GM13977 (cell line): Measurements from ENCODE around the gene BCL2L14.
"Not testable (repeated sequence)": the region's sequence is repeated elsewhere in the genome, so short reads cannot be mapped to it uniquely, and the experiment has no call there.

Experiments used
- DNase-seq: peaks from one replicate; pipeline ENCODE4 v3.0.0; 2012; ENCODE audit warnings: low spot score
- in situ Hi-C: fragments of 300-500 bp; cut with MboI; formaldehyde crosslinking; loops from one replicate; pipeline ENCODE4 v1.12.0; 2022; ENCODE audit warnings: low sequenced_read_pairs, low pct_unique_long_range_greater_than_20kb, mixed read lengths, inconsistent platforms; ENCODE audit not compliant: unreplicated experiment
- TF ChIP-seq, protein P1 (sequence below): IDR thresholded peaks from 2 replicates; pipeline ENCODE4 v1.5.1; 2012; ENCODE audit warnings: mild to moderate bottlenecking, control low read depth; ENCODE audit not compliant: insufficient read depth; ENCODE audit errors: extremely low read depth, missing control alignments

BCL2L14 gene

DNA sequence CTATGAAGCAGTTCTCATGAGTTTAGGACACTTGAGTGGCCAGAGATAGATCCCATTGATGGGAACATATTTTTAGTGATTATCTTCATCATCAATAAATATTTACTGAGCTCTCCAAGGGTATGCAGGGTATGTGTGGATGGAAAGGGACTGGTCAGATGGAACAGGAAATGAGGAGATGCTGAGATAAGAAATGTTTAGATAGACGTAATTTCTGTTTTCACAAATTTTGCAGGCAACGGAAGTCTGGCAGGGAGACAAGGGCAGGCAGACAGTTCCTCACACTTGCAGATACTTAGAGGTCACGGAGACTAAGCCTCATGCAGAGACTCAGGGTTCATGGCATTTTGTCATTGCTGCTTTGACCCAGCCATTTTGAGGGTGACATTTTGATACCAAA, 24.3 kb downstream of the BCL2L14 start:
- in situ Hi-C loops: no loop called here

GRCh38 chr12:12097891-12098690, 27.4 kb downstream of the BCL2L14 start:
- no peak for DNase-seq
- TF ChIP-seq, protein P1, sequence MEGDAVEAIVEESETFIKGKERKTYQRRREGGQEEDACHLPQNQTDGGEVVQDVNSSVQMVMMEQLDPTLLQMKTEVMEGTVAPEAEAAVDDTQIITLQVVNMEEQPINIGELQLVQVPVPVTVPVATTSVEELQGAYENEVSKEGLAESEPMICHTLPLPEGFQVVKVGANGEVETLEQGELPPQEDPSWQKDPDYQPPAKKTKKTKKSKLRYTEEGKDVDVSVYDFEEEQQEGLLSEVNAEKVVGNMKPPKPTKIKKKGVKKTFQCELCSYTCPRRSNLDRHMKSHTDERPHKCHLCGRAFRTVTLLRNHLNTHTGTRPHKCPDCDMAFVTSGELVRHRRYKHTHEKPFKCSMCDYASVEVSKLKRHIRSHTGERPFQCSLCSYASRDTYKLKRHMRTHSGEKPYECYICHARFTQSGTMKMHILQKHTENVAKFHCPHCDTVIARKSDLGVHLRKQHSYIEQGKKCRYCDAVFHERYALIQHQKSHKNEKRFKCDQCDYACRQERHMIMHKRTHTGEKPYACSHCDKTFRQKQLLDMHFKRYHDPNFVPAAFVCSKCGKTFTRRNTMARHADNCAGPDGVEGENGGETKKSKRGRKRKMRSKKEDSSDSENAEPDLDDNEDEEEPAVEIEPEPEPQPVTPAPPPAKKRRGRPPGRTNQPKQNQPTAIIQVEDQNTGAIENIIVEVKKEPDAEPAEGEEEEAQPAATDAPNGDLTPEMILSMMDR: no peak
- in situ Hi-C loops: no loop called here

More for the DNA sequence above, 24.3 kb downstream of the BCL2L14 start:
- no peak for DNase-seq
- TF ChIP-seq, protein P1: no peak

GRCh38 chr12:12098691-12099015, 27.9 kb downstream of the BCL2L14 start:
- in situ Hi-C loops: no loop called here
- DNase-seq: no peak
- TF ChIP-seq, protein P1: no peak

DNA sequence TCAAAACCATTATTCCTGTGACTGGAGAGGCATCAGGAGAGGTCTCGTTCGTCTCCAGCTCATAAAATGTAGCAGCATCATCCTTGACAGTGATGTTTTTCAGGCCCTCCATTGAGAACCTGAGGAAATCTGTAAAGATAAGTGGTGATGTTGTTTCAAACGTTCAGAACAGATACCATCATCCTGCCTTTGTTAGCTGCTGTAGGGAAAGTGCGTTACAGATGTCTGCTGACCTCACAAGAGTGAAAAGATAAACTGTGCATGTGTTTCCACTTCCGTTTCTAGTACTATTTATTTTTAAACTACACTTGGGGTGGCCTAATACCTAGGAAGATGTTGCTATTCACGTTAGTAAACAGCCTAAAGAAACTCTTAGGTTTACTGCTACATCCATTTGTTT, 28.4 kb downstream of the BCL2L14 start:
- TF ChIP-seq, protein P1: no peak
- no peak for DNase-seq
- in situ Hi-C loops: no loop called here

DNA sequence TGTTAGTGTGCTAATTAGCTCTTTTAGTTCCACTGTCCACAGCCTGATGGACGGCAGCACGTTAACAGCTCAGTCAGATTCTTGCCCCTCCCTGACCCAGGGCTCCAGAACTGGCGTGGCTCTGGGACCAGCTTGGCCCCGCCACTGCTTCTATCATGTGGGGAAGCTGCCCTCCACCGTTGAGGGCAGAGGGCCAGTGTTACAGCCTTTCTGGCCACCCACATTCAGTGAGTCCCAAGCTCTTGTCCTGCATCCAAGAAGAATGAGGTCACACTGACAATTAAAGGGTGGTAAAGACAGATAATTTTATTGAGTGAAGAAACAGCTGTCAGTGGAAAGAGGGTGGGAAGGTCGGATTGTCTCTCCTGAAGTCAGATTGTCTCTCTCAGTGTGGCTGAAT, 36.9 kb downstream of the BCL2L14 start:
- in situ Hi-C loops: no loop called here
- TF ChIP-seq, protein P1: no peak
- DNase-seq: no peak

DNA sequence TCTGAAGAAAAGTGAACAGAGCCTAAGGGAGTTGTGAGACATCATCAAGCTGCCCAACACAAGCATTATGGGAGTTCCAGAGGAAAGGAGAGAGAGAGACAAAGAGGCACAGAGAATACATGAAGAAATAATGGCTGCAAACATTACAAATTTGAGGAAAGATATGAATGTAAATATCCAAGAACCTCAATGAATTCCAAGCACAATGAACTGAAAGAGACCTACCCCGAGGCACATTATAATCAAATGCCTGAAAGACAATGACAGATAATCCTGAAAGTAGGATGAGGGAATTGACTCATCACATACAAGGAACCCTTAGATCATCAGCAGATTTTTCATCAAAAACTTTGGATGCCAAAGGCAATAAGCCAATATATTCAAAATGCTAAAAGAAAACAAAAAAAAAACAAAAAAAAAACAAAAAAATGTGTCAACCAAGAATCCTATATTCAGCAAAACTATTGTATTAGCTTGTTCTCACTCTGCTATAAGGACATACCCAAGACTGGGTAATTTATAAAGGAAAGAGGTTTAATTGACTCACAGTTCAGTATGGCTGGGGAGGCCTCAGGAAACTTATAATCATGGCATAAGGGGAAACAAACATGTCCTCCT, 37.8 kb downstream of the BCL2L14 start:
- in situ Hi-C loops: no loop called here
- TF ChIP-seq, protein P1: no peak
- DNase-seq: no peak

GRCh38 chr12:12110923-12111555, 40.3 kb downstream of the BCL2L14 start:
- in situ Hi-C loops: not testable (repeated sequence)

More at GRCh38 chr12:12110923-12111555, 40.3 kb downstream of the BCL2L14 start:
- DNase-seq: not testable (repeated sequence)
